AG10803 (cell line): Measurements from ENCODE around the gene AGA.

Experiments used
- DNase-seq: peaks from one replicate; pipeline ENCODE4 v3.0.0; 2010; ENCODE audit warnings: low read depth
- H3K4me3 ChIP-seq: 2 replicates; pipeline ENCODE4 v1.5.1; 2011; ENCODE audit warnings: mild to moderate bottlenecking, low read length, control low read depth
- CTCF ChIP-seq: conservative IDR thresholded peaks from 2 replicates; pipeline ENCODE4 v1.5.1; 2011; ENCODE audit warnings: mild to moderate bottlenecking, low read length, control low read depth, inconsistent platforms

The AGA gene

DNA sequence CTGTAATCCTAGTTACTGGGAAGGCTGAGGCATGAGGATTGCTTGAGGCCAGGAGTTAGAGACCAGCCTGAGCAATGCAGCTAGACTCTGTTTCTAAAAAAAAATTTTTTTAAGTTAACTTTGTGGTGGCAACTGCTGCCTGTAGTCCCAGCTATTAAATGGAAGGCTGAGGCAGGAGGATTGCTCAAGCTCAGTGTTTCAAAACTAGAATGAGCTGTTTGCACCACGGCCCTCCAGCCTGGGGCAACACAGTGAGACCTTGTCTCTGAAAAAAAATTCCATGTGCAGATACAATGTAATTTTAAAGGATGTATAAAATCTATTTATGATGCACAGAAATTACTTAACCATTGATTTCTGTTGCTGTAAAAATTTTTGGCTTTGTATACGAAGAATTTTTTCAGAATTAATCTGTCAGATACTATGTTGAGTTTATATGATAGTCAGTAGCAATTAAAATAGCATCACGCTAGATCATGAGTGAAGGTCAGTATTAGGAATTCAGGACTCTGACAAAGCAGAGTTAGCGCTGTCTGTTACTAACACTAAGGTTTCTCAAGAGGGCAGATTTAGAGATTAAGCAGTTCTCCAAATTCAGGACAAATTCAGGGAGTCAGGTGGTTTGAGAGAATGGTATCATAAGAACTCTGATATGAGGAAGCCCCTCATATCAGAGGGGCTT, 8.3 kb upstream of the AGA start:
- no peak overlapping the region for H3K4me3 ChIP-seq
- DNase-seq, result peak; percentile 68
- TF ChIP-seq CTCF, result no peak

DNA sequence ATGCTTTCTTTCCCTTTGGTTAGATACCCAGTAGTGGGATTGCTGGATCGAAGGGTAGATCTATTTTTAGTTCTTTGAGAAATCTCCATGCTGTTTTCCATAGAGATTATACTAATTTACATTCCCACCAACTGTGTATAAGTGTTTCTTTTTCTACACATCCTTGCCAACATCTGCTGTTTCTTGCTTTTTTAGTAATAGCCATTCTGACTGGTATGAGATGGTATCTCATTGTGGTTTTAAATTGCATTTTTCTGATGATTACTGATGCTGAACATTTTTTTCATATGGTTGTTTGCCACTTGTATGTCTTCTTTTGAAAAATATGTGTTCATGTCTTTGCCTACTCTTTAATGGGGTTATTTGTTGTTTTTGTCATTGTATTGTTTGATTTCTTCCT, 6.6 kb upstream of the AGA start:
- H3K4me3 ChIP-seq, result no peak overlapping the region
- DNase-seq, result peak; percentile 86
- no peak for TF ChIP-seq CTCF

DNA sequence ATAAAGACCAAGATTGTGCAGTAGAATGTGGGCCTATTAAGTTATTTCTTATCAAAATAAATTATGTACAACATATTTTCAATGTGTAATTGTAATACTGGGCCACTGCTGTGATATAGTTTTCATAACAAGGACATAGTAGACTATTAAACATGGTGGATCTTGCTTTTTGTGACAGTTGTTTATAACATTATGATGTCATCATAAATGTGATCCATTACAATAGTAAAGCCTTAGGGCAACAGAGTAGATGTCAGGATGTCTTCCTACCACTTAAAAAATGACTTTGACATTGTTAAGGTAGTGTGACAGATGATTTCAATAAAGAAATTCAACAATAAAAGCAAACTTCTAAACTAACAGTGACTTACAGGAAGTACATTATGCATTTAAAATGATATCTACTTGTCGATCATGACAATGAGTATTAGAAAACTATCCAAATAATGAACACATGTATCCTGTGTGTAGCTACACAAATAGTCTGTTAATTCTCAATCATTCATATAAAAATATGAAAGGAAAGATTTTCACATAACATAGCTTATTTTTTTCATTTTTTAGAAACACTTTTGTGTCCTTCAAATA, 5.3 kb upstream of the AGA start:
- TF ChIP-seq CTCF, result no peak
- no peak for DNase-seq
- no peak overlapping the region for H3K4me3 ChIP-seq

GRCh38 chr4:177446586-177446985, 4.3 kb upstream of the AGA start:
- no peak for TF ChIP-seq CTCF
- peak overlapping the region; percentile 5; the same call in 1 of the 2 replicates for H3K4me3 ChIP-seq
- DNase-seq, result no peak

- DNase-seq, result no peak
- peak overlapping the region; percentile 48 for H3K4me3 ChIP-seq
- TF ChIP-seq CTCF, result no peak
Observed at GRCh38 chr4:177444911-177445736, 2.9 kb upstream of the AGA start.

GRCh38 chr4:177441061-177441802, 1.0 kb downstream of the AGA start:
- DNase-seq, result peak; percentile 43
- H3K4me3 ChIP-seq, result peak overlapping the region; percentile 85
- TF ChIP-seq CTCF, result peak; percentile 25
